ENCODE data around the gene MANEA.

DNA sequence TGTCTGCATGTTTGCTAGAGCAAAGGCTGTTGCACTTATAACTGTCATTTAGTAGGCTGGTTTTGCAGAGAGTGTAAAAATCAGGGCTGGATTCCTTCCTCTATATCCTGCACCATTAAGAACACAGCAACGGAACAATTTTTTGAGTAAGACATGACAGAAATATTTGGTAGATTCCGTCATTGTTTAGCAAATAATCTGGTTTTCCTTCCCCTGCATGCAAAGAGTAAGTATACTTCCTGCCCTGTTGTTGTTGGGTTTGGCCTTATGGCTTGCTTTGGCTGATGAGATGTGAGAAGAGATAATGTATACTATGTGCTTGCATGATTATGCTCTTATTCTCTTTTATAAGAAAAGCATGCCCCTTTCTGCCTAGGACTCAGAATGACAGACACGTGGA lies 23.8 kb downstream of the MANEA start:
- no peak for TF ChIP-seq POLR2A (IDR thresholded peaks at IDR 0.05; ENCODE audit: low read length)
- TF ChIP-seq GATA1 (IDR thresholded peaks at IDR 0.05; ENCODE audit: low read depth, low read length): no peak

Data from erythroblast (primary cell).